Neural progenitor cell (in vitro differentiated cells): ENCODE data around the gene ARSK. TPM values are rescaled to one million over a fixed set of nuclear protein-coding genes. Genes with fewer than 3 reads are reported as not detected.

Experiments used
- DNase-seq: peaks from one replicate; pipeline ENCODE4 v3.0.0-alpha.2; 2016; ENCODE audit warnings: low spot score
- H2AFZ ChIP-seq: fragments of 200-600 bp; sonication (generic); replicated peaks from 2 replicates; pipeline ENCODE4 v1.6.1; 2016; ENCODE audit warnings: antibody characterized with exemption
- H3F3A ChIP-seq: fragments of 200-600 bp; sonication (generic); 2 replicates; pipeline ENCODE4 v1.6.1; 2016; ENCODE audit warnings: antibody characterized with exemption, low read depth
- H3K27ac ChIP-seq: fragments of 200-600 bp; sonication (generic); 2 replicates; pipeline ENCODE4 v1.5.1; 2016; ENCODE audit warnings: mild to moderate bottlenecking
- H3K27me3 ChIP-seq: fragments of 200-600 bp; sonication (generic); 2 replicates; pipeline ENCODE4 v1.6.1; 2016; ENCODE audit warnings: mild to moderate bottlenecking, moderate library complexity
- H3K36me3 ChIP-seq: fragments of 200-600 bp; sonication (generic); 2 replicates; pipeline ENCODE4 v1.5.1; 2016
- H3K4me1 ChIP-seq: fragments of 200-600 bp; sonication (generic); 2 replicates; pipeline ENCODE4 v1.6.1; 2016; ENCODE audit warnings: mixed run types
- H3K4me2 ChIP-seq: fragments of 200-600 bp; sonication (generic); 2 replicates; pipeline ENCODE4 v1.6.1; 2016
- H3K4me3 ChIP-seq: fragments of 200-600 bp; sonication (generic); 2 replicates; pipeline ENCODE4 v1.5.1; 2016
- H3K79me2 ChIP-seq: fragments of 200-600 bp; sonication (generic); 2 replicates; pipeline ENCODE4 v1.6.1; 2016; ENCODE audit warnings: low read depth
- H3K9ac ChIP-seq: fragments of 200-600 bp; sonication (generic); 2 replicates; pipeline ENCODE4 v1.6.1; 2016
- H3K9me3 ChIP-seq: fragments of 200-600 bp; sonication (generic); 2 replicates; pipeline ENCODE4 v1.5.1; 2016; ENCODE audit warnings: low read depth
- H4K20me1 ChIP-seq: fragments of 200-600 bp; sonication (generic); 2 replicates; pipeline ENCODE4 v1.6.1; 2016; ENCODE audit warnings: low read depth
- H3K27ac Mint-ChIP-seq: 3 replicates; pipeline ENCODE4 v1.8.0; 2021; ENCODE audit warnings: mixed read lengths
- H3K27me3 Mint-ChIP-seq: 2 replicates; pipeline ENCODE4 v1.8.0; 2022; ENCODE audit warnings: low read depth, mild to moderate bottlenecking, inconsistent platforms, moderate library complexity, mixed read lengths; ENCODE audit not compliant: insufficient read depth
- H3K36me3 Mint-ChIP-seq: 3 replicates; pipeline ENCODE4 v1.8.0; 2021; ENCODE audit warnings: mixed read lengths
- H3K4me1 Mint-ChIP-seq: 3 replicates; pipeline ENCODE4 v1.8.0; 2021; ENCODE audit warnings: mixed read lengths
- H3K4me3 Mint-ChIP-seq: 3 replicates; pipeline ENCODE4 v1.8.0; 2021; ENCODE audit warnings: mild to moderate bottlenecking, moderate library complexity, mixed read lengths
- H3K9me3 Mint-ChIP-seq: 3 replicates; pipeline ENCODE4 v1.8.0; 2020; ENCODE audit warnings: mixed read lengths
- EZH2 ChIP-seq: fragments of 200-600 bp; sonication (generic); IDR thresholded peaks from 2 replicates; pipeline ENCODE4 v1.6.1; 2017; ENCODE audit warnings: antibody characterized with exemption, mild to moderate bottlenecking, moderate library complexity
- EZH2phosphoT487 ChIP-seq: fragments of 200-600 bp; sonication (generic); IDR thresholded peaks from 2 replicates; pipeline ENCODE4 v1.6.1; 2017; ENCODE audit warnings: antibody characterized with exemption
- total RNA-seq: library from RNA; depleted of rRNA; stranded (reverse); fragments of >200 nt; gene quantifications from 2 replicates; pipeline ENCODE4 v1.2.3, GENCODE V29; 2015; ENCODE audit warnings: low replicate concordance
- TF ChIP-seq, protein P1 (sequence below): fragments of 200-600 bp; sonication (generic); IDR thresholded peaks from 2 replicates; pipeline ENCODE4 v1.5.1; 2017; ENCODE audit warnings: antibody characterized with exemption, mild to moderate bottlenecking

Gene ARSK
- total RNA-seq, 1 donor from 2014 or later: 21.3 TPM

DNA sequence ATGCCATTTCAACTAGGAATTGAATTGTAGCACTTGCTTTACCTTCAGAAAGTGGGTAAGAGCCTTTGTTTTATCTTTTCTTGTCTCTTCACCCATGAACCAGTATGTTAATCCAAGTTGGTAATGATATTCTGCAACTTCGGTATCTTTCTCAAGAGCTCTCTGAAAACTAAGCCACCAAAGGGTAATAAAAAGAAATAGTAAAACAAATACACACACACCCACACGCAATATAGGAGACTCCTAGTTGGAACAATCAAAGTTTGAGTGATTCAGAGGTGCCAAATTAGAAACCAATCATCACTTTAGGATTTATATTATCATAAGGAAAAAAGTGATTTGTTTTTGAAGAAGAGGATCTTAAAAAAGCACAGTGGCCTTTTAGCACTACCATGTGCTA lies 30.5 kb upstream of the ARSK start:
- H3K4me1 ChIP-seq: no peaks in the 10 kb centered on the region
- H3K9me3 ChIP-seq: no peaks in the 10 kb centered on the region
- no peak overlapping the region for H3K4me3 Mint-ChIP-seq
- H3K9ac ChIP-seq: no peak overlapping the region
- H3K9me3 Mint-ChIP-seq: no peaks in the 10 kb centered on the region
- H3K4me1 Mint-ChIP-seq: no peaks in the 10 kb centered on the region
- no peaks in the 10 kb centered on the region for H3K27me3 ChIP-seq
- peaks cover 14% of the 10 kb centered on the region for H3K36me3 Mint-ChIP-seq
- no peak overlapping the region for H3K4me3 ChIP-seq
- H4K20me1 ChIP-seq: no peaks in the 10 kb centered on the region
- TF ChIP-seq EZH2: no peak
- H3K36me3 ChIP-seq: peaks cover 32% of the 10 kb centered on the region
- no peaks in the 10 kb centered on the region for H3F3A ChIP-seq
- no peak for DNase-seq
- H3K27ac Mint-ChIP-seq: no peak overlapping the region
- H3K27ac ChIP-seq: no peak overlapping the region
- H3K27me3 Mint-ChIP-seq: no peaks in the 10 kb centered on the region
- H3K79me2 ChIP-seq: no peaks in the 10 kb centered on the region
- H2AFZ ChIP-seq: no peak overlapping the region
- no peak overlapping the region for H3K4me2 ChIP-seq

DNA sequence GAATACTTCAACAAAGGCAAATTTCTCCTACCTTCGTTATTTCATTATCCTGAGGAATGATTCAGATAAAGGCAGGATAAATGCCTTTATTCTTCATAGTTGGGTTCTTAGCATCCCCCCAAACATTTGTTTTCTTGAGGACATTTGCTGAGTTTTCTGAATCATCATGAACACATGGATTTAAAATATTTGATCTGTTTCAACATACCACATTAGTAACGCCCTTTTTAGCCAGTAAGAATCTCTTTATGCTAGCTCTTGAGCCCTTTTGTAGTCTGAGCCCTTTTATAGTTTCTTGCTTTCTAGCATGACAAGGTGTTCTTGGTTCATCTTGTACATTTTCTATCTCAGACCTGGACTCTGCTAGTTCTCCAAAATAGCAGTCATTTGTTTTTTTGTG lies 28.0 kb upstream of the ARSK start:
- Histone ChIP-seq H3K79me2 (no peaks in the 10 kb centered on the region), H2AFZ (no peak overlapping the region), H3K9me3 (no peaks in the 10 kb centered on the region), H3K27me3 (no peaks in the 10 kb centered on the region), H3F3A (no peaks in the 10 kb centered on the region), H3K4me2 (no peak overlapping the region), H3K9ac (no peak overlapping the region), H3K27ac (no peak overlapping the region), H3K36me3 (peaks cover 20% of the 10 kb centered on the region), H3K4me1 (no peaks in the 10 kb centered on the region), H3K4me3 (no peak overlapping the region), H4K20me1 (no peaks in the 10 kb centered on the region)
- Mint-ChIP-seq H3K4me3 (no peak overlapping the region), H3K27me3 (no peaks in the 10 kb centered on the region), H3K27ac (no peak overlapping the region), H3K9me3 (no peaks in the 10 kb centered on the region), H3K4me1 (no peaks in the 10 kb centered on the region), H3K36me3 (peaks cover 15% of the 10 kb centered on the region)
- DNase-seq: no peak
- TF ChIP-seq EZH2 (no peak), EZH2phosphoT487 (no peak)
- TF ChIP-seq, protein P1, sequence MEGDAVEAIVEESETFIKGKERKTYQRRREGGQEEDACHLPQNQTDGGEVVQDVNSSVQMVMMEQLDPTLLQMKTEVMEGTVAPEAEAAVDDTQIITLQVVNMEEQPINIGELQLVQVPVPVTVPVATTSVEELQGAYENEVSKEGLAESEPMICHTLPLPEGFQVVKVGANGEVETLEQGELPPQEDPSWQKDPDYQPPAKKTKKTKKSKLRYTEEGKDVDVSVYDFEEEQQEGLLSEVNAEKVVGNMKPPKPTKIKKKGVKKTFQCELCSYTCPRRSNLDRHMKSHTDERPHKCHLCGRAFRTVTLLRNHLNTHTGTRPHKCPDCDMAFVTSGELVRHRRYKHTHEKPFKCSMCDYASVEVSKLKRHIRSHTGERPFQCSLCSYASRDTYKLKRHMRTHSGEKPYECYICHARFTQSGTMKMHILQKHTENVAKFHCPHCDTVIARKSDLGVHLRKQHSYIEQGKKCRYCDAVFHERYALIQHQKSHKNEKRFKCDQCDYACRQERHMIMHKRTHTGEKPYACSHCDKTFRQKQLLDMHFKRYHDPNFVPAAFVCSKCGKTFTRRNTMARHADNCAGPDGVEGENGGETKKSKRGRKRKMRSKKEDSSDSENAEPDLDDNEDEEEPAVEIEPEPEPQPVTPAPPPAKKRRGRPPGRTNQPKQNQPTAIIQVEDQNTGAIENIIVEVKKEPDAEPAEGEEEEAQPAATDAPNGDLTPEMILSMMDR: no peak

DNA sequence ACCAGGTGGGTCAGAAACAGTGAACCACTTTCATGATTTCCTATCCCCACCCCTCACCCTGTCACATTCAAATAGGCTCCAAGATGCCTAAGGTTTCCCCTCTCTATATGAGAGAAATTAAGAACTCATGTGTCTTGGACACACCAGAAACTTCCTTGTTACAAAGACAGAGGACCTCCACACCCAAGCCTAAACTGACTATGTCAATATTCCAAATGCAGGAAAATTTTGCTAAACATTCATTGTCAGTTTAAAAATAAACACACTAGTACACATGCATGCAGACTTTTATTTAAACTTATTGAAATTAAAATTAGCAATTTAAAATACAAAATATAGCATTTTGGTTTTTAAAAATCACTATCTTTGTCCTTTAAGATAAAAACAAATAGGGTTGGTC lies 26.3 kb upstream of the ARSK start:
- H2AFZ ChIP-seq: no peak overlapping the region
- Mint-ChIP-seq H3K36me3 (peaks cover 15% of the 10 kb centered on the region), H3K27ac (no peak overlapping the region), H3K27me3 (no peaks in the 10 kb centered on the region), H3K4me1 (no peaks in the 10 kb centered on the region), H3K4me3 (no peak overlapping the region), H3K9me3 (no peaks in the 10 kb centered on the region)
- no peaks in the 10 kb centered on the region for H3K4me1 ChIP-seq
- H3K4me3 ChIP-seq: no peak overlapping the region
- no peaks in the 10 kb centered on the region for H3F3A ChIP-seq
- H3K79me2 ChIP-seq: no peaks in the 10 kb centered on the region
- H3K27ac ChIP-seq: no peak overlapping the region
- H3K4me2 ChIP-seq: no peak overlapping the region
- no peaks in the 10 kb centered on the region for H3K9me3 ChIP-seq
- H3K27me3 ChIP-seq: no peaks in the 10 kb centered on the region
- no peak for TF ChIP-seq EZH2phosphoT487
- TF ChIP-seq EZH2: no peak
- TF ChIP-seq, protein P1: no peak
- H4K20me1 ChIP-seq: no peaks in the 10 kb centered on the region
- peaks cover 15% of the 10 kb centered on the region for H3K36me3 ChIP-seq
- no peak for DNase-seq
- H3K9ac ChIP-seq: no peak overlapping the region

DNA sequence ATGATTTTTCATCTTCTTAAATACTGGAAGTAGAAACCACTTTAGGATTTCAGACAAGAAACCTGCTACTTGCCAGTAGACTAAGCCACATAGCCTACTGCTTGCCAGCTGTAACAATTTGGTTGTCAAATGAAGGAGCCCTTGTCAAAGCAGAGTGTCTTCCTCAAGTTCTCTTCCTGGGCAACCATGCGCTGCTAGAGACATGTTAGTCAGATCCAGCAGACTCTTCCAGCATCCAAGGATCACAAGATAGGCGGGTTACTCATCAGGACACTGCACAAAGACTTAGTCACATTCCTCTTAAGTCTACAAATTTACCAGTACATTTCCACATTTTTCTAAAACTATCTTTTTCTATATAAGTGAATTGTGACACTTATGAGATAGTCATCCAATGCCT lies 24.5 kb upstream of the ARSK start:
- Histone ChIP-seq H3K79me2 (no peaks in the 10 kb centered on the region), H3K4me1 (no peaks in the 10 kb centered on the region), H3K4me3 (no peak overlapping the region), H3F3A (no peaks in the 10 kb centered on the region), H3K27ac (no peak overlapping the region), H4K20me1 (no peaks in the 10 kb centered on the region), H3K9me3 (no peaks in the 10 kb centered on the region), H3K4me2 (no peak overlapping the region), H3K9ac (no peak overlapping the region), H2AFZ (no peak overlapping the region), H3K36me3 (peaks cover 15% of the 10 kb centered on the region), H3K27me3 (no peaks in the 10 kb centered on the region)
- TF ChIP-seq EZH2 (no peak), EZH2phosphoT487 (no peak)
- TF ChIP-seq, protein P1: no peak
- no peaks in the 10 kb centered on the region for H3K4me1 Mint-ChIP-seq
- H3K27ac Mint-ChIP-seq: no peak overlapping the region
- no peak for DNase-seq
- H3K4me3 Mint-ChIP-seq: no peak overlapping the region
- H3K9me3 Mint-ChIP-seq: no peaks in the 10 kb centered on the region
- H3K36me3 Mint-ChIP-seq: peaks cover 15% of the 10 kb centered on the region
- H3K27me3 Mint-ChIP-seq: no peaks in the 10 kb centered on the region
